Stimulated activated CD8-positive, alpha-beta memory T cell treated with anti-CD3 and anti-CD28 coated beads, Interleukin-15, amount 100 ng/mL, for 4 hours (primary cell): Measurements from ENCODE around the gene PSMC3IP.

Experiments used
- DNase-seq, 2 donors: peaks; one replicate each; pipeline ENCODE4 v3.0.0-alpha.2; 2020; ENCODE audit warnings: low read depth in 2 of 2

PSMC3IP gene

DNA sequence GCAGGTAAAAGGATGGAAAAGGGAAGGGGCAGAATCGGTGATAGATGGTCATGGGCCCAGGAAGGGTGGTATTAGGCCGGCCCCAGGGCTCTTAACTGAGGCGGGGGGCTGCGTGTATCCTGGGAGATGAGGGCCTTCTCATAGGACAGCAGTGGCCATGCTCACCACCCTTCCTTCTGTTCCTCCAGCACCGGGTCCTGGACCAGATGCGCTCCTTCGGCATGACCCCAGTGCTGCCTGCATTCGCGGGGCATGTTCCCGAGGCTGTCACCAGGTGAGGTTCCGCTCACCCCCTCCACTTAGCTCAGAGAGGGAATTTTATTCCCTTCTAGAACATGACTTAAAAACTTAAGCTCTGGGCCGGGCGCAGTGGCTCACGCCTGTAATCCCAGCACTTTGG is 39.0 kb downstream of the PSMC3IP start:
- DNase-seq = no peak

DNA sequence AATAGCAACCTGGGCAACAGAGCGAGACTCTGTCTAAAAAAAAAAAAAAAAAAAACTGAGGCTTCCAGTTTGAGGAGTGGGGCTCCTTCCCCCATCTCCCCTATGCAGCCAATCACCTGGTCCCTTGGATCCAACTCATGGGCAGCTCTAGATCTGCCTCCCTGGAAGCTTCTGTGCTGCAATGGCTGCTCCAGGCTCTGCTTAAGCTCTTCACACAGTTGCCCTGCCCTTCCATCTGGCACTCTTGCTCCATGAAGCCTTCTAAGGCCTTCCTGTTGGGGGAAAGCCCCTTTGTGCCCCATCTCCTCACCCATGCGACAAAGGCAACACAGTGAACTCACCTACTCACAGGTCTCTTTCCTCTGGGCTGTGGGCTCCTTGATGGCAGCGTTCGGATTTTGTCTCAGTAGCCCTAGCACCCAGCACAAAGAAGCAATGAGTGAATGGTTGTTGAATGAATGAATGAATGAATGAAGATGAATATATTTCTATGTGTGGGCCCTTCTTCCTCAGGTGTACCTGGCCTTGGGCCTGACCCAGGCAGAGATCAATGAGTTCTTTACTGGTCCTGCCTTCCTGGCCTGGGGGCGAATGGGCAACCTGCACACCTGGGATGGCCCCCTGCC is 39.6 kb downstream of the PSMC3IP start:
- no peak for DNase-seq

DNA sequence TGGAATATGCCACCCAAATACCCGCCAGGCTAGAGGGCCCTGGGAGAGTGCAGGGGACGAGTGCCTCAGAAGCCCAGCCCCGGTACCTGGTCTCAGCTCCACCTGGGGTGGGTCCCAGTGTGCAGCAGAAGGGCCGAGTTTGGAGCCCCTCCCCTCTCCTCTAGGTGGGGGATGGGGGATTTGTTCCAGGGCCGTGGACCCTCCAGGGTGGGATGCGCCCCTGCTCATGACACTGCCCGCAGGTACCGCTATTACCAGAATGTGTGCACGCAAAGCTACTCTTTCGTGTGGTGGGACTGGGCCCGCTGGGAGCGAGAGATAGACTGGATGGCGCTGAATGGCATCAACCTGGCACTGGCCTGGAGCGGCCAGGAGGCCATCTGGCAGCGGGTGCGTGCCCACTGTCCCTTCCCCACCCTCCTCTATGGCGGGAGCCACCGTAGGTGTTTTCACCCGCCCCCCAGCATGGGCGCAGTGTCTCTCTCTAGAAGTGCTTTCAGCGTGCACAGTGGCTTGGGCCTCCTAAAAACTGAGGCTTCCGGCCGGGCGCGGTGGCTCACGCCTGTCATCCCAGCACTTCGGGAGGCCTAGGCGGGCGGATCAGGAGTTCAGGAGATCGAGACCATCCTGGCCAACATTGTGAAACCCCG is 40.2 kb downstream of the PSMC3IP start:
- DNase-seq = no peak

DNA sequence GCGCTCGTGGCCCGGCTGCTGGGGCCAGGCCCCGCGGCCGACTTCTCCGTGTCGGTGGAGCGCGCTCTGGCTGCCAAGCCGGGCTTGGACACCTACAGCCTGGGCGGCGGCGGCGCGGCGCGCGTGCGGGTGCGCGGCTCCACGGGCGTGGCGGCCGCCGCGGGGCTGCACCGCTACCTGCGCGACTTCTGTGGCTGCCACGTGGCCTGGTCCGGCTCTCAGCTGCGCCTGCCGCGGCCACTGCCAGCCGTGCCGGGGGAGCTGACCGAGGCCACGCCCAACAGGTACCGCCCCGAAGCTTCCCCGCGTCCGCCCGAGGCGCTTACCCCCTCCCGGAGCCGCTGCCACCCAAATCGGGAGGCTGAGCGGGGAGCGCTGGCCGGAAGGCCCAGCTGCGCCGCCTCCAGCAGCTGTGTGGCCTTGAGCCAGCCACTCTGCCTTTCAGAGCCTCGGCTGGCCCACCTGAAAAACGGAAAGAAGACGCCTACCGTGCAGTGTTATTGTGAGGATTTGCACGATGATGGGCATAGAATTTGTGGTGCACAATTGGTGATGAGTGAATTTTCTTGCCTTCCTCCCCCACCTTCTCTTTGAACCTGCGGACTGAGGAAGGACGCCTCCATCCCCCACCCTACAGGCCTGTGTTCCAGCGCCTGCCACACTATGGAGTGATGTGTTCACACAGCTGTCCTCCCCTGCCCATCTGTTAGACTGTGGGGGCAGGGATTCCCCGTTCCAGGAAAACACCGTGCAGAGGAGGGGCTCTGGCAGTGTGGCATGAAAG is 41.0 kb downstream of the PSMC3IP start:
- peak in 1 of 2 donors; percentile 42 for DNase-seq

DNA sequence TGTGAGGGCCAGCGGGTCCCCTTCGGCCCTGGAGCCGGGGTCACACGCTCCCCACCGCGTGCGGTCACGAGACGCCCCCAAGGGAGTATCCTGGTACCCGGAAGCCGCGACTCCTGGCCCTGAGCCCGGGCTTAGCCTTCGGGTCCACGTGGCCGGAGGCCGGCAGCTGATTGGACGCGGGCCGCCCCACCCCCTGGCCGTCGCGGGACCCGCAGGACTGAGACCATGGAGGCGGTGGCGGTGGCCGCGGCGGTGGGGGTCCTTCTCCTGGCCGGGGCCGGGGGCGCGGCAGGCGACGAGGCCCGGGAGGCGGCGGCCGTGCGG is 41.5 kb downstream of the PSMC3IP start, which contains the start of gene NAGLU:
TSS of gene NAGLU (plus strand) at position 194 of the 324 bp plus-strand sequence. CDS start at position 226, 32 bp downstream.
- peak; percentile 67 to 68 for DNase-seq

DNA sequence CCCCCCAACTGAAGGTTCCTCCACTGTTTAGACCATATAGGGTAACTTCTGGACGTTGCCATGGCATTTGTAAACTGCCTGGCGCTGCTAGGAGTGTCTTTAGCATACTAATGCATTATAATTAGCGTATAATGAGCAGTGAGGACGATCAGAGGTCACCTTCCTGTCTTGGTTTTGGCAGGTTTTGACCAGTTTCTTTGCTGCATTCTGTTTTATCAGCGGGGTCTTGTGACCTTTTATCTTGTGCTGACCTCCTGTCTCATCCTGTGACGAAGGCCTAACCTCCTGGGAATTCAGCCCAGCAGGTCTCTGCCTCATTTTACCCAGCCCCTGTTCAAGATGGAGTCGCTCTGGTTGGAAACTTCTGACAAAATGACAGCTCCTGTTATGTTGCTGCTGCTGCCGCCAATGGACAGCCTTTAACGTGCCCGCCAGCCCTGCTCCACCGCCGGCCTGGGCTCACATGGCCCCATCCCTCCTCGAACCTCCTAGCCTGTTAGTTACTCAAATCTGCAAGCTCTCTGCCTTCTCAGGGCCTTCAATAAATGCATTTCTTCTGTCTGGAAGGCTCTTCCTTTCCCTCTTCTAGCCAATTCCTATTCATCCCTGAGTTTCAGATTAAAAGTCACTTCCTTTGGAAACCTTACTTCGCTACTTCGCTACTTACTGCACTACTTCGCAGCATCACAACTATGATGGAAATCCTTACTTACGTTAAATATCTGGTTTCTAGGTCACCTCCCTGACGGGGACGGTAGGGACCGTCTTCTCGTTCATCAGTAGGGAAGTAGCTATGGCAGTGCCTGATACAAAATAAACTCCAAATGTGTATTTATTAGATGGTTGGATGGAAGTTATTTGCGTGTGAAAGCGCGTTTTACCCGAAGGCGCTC is 42.1 kb downstream of the PSMC3IP start:
- DNase-seq = no peak

DNA sequence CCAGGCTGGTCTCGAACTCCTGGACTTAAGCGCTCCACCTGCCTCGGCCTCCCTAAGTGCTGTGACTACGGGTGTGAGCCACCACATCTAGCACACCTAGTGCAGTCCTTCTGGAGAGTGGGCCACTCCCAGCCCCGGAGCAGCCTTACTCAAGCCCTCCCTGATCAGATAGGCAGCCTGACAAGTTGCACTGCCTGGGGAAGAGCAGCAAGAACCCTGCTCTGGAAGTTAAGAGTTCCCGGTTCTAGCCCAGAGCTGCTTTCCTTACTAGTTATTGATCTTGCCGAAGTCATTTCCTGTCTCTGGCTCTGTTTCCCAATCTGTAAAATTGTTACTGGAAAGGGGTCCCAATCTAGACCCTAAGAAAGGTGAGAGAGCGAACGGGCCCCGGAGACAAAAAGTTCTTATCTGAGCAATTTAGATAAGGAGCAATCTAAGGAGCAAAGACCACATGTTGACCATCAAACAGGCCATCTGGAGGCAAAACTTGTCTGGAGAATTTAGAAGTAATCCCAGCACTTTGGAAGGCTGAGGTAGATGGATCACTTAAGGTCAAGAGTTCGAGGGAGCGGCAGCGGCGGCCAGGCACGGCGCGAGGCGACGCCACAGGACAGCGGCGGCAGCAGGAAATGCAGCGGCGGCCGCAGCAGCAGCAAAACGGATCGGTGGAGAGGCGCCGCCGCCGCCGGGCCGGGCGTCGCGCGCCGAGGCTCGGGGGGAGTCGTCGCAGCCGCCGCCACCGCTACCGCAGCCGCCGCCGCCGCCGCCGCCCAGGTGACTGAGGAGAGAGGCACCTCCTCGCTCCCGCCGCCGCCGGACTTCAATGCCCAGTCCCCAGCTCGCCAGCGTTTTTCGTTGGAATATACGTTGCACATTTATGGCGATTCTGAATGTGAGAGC is 45.8 kb downstream of the PSMC3IP start:
- DNase-seq = no peak

DNA sequence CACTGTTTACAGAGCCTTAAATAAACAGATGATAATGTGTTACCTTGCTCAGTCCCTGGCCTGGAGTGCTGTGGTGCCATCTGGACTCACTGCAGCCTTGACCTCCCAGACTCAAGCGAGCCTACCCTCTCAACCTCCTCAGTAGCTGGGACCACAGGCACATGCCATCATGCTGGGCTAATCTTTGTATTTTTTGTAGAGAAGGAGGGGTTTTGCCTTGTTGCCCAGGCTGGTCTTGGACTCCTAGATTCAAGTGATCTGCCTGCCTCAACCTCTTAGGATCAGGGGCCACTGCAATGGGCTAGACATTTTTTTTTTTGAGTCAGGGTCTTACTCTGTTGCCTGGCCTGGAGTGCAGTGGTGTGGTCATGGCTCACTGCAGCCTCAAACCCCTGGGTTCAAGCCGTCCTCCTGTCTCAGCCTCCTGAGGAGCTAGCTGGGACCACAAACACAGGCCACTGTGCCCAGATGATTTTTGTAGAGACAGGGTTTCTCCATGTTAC is 46.5 kb downstream of the PSMC3IP start:
- no peak for DNase-seq

DNA sequence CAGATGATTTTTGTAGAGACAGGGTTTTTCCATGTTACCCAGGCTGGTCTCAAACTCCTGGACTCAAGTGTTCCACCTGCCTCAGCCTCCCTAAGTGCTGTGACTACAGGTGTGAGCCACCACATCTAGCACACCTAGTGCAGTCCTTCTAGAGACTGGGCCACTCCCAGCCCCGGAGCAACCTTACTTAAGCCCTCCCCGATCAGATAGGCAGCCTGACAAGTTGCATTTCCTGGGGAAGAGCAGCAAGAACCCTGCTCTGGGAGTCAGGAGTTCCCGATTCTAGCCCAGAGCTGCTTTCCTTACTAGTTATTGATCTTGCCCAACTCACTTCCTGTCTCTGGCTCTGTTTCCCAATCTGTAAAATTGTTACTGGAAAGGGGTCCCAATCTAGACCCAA is 48.5 kb downstream of the PSMC3IP start:
- DNase-seq = no peak

DNA sequence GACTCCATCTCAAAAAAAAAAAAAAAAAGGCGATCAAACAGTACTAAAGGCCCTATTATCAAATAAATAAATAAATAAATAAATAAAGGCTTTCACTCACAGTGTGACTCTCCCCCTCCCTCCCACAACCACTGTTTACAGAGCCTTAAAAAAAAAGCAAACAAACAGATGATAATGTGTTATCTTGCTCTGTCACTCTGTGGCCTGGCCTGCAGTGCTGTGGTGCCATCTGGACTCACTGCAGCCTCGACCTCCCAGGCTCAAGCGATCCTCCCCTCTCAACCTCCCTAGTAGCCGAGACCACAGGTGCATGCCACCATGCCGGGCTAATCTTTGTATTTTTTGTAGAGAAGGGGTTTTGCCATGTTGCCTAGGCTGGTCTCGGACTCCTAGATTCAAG is 49.6 kb downstream of the PSMC3IP start:
- no peak for DNase-seq

DNA sequence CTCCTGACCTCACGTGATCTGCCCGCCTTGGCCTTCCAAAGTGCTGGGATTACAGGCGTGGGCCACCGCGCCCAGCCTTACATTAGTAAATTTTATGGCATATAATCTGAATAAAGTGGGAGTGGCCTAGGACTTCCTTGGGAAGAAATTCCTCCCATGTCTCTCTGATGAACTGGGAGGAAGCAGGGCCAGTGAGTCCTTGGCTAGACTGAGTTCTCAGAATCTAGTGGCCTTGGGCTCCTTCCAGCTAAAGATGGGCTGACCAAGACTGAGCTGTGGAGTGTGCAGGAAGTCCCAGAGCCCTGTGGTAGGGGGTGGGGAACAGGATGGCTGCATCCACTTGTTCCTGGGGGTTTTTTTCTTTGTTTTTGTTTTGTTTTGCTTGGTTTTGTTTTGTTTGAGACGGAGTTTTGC is 51.5 kb downstream of the PSMC3IP start:
- no peak for DNase-seq

DNA sequence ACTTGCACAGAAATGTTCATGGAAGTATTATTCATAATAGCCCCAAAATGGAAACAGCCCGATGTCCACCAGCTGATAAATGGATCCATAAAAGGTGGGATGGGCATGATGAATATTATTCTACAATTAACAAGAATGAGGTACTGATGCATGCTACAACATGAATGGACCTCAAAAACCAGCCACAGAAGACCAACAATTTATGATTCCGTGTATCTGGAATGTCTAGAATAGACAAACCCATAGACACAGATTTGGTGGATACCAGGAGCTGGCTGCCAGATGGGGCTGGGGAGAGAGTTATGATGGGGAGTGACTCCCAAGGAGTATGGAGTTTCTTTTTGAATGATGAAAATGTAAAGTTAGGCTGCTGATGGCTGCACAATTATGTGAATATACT is 52.3 kb downstream of the PSMC3IP start:
- no peak for DNase-seq

DNA sequence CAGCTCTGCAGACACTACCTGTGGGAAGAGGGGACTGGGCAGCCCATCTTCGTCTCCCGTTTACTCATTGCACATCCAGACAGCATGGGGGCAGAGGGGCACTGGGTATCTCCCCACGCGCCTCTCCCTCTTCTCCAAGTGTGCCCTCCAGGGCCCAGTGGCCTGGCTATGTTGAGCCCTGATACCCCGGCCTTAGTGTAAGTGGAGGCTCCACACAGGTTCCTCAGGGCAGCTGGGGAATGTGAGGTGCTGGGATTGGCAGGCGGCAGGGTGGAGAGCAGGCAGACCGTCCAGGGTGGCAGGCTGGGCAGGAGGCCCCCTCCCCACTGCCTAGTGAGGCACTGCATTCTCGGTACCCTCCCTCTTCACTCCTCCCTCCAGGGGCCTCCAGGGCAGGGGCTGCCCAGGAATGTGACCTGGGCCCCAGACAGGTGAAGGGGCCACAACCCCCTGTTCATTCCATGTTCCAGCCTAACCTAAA is 54.7 kb downstream of the PSMC3IP start:
- no peak for DNase-seq
